Left forelimb (tissue), 1 donor: ENCODE measurements around the gene TMSB10.
"Not testable (repeated sequence)": the region's sequence is repeated elsewhere in the genome, so short reads cannot be mapped to it uniquely, and the experiment has no call there.

Experiments
- DNase-seq: peaks from one replicate; pipeline ENCODE4 v3.0.0-alpha.2; 2018; ENCODE audit warnings: low spot score

The TMSB10 gene

DNA sequence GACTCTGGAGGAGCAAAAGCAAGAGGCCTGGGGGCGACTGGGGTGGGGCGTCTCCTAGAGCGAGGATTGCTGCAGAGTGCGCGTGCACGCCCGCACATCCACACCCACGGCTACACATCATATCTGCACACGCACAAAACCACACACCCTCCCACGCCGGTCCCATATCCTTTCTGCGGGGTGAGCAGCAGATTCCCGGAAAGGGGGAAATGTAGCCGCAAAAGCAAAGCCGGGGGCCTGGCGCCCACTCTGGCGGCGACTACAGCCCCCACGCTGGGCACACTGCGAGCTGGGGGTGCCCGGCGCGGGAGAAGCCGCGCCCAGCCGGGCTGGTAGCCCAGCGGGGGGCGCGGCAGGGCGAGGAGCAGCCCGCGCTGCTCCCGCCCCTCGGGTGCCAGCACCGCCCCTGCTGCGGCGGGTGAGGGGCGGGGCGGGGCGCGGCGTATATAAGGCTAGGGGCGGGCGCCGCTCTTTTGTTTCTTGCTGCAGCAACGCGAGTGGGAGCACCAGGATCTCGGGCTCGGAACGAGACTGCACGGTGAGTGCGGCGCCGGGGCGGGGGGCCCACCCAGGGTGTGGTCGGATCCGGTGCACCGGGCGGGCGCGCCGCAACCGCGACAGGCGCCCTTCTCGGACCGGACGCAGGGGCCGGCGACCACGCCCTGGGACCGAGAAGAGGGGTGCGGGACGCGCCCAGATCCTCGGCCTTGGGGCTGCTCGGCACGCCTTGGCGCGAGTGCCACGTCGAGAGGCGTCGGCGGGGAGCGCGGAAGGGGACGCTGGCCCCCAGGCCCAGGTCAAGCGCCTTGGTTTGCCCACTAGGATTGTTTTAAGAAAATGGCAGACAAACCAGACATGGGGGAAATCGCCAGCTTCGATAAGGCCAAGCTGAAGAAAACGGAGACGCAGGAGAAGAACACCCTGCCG, at the start of gene TMSB10:
Gene TMSB10, plus strand, starts transcription at position 476 of the 927 bp plus-strand sequence.
- DNase-seq = peak; percentile 95

DNA sequence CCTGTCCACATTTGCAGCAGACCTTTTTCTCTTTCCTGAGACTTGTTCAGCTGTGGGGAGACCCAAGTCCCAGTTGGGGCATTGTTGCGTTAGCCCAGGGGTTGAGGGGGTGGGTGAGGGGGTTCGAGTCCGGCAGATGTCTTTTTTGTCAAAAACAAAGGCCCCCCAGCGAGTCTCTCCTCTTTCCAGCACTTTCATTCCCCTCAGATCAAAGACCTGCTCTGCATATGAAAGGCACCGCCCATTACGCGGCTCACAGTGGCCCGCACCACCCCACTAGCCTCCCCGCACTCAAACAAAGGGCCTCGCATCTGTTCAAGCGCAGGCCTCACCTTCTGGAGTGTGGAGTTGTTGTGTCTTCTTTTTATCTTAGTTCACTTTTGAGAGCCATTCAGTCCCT, 49.7 kb upstream of the TMSB10 start:
- DNase-seq = no peak

DNA sequence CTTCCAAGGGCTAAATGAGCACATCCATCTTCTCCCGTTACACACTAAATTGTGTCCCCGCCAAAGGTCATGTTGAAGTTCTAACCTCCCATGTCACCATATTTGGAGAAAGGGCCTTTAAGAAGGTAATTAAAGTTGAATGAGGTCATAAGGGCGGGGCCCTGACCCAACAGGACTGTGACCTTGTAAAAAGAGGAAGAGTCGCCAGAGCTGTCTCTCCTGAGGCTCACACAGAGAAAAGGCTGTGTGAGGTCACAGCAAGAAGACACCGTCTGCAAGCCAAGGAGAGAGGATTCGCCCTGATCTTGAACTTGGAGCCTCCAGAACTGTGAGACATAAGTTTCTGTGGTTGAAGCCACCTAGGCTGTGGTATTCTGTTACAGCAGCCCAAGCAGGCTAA, 48.7 kb upstream of the TMSB10 start:
- DNase-seq = no peak

DNA sequence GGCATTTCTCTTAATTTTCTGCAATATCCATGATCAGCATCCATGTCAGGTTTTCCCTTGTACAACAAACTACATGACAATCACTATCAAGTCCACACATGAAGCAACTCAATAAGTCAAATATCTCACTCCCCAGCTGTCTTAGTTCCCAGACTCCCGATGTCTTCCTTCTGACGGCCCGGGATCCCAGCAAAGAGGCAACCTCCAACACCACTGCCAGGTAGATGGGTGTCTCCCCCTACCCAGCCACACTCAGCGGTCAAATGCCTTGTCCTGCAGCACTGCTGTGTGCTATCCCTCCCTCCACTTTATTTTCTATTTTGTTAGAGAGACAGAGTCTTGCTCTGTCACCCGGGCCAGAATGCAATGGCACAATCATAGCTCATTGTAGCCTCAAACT, 47.9 kb upstream of the TMSB10 start:
- no peak for DNase-seq

DNA sequence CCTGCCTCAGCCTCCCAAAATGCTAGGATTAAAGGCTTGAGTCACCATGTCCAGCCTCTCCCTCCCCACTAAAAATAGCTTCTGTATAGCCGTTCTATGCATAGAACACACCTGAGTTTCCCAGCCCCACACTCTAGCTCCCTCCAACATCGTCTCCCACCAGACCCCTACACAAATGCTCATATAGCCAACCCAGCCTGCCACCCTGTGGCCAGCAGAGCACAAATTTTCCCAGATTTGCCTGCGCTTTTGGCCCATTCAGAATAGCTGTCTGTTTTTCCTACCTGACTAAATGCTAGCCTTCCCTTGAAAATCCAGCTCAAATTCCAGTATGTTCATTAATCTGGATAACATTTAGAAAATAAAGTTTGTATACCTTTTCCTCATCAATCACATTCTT, 47.3 kb upstream of the TMSB10 start:
- DNase-seq = no peak

DNA sequence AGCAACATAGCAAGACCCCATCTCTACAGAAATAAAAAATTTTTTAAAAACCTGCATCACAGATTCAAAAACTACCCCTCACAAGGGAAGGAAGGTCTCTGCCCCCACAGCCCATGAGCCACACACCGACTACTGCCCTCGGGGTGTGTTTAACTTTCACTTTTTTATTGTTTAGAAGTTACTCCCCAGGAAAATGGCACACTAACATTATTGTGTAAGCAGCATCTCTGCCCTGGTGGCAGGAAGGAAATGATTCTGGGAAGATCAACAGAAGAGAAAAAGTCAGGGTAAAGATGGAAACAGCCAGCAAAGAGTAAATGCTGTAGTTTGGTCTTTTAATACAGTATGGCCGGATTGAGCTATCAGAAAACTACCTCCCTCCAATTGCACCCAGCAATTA, 46.5 kb upstream of the TMSB10 start:
- DNase-seq = no peak

DNA sequence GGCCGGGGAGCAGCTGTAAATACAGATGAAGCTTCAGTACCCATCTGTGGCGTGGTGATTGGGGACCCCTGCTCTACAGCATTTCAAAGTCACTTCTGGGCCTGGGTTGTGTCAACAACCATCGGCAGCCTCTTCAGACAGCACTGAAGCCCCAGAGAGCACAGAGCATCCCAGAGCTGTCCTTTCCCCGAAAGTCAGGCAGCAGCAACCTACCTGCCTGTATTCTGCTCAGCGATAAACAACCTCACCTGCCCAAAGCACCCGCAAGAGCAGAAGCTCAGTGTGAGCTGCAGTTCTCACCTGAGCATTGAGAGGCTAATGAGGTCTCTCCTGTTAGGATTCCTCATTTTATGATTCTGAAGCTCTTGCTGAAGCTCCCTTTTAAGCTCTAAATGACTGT, 43.9 kb upstream of the TMSB10 start:
- DNase-seq = peak; percentile 30

DNA sequence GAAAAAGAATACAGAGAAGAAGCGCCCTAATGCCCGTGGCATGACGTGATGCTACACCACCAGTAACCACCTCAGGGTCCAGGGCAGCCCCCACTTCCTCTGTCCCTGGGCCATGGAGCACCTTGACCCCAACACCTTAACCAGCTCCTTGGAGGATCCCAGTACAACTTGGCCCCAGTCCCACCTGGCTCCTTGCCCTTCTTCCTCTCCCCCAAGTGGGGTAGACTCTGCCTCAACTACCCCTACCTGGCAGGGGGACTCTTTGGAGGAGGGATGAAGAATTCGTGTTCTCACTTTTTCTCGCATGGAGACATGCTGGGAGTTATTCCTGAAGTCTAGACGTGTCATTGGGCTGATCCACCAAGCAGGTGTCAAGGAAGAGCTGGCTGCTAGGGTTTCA, 43.5 kb upstream of the TMSB10 start:
- no peak for DNase-seq

DNA sequence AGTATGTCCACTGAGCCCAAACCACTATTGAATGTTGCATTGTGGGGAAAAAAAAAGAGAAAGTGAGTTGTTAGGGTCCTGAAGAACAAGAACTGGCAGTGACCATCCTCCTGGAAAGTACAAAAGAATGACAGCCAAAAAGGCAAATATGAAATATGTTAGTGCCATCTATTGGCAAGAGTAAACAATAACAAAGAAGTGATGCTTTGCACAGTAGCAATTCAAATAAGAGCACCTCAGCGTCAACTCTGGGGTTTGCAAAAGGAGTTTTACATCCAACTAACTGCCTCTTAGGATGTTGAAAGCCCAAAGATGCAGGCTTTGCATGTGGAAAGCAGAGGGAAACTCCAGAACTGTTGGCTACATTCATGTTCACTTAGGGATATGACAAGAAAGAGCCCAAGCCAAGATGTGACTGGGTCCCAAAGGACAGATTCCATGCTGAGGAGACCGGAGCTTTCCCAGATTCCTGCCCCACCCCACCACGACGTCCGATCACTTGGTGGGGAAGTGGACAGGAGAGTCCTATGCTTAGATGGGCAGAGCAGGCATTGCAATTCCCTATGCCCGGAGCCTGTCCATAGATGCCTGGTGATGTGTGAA, 40.2 kb upstream of the TMSB10 start:
- DNase-seq = no peak

DNA sequence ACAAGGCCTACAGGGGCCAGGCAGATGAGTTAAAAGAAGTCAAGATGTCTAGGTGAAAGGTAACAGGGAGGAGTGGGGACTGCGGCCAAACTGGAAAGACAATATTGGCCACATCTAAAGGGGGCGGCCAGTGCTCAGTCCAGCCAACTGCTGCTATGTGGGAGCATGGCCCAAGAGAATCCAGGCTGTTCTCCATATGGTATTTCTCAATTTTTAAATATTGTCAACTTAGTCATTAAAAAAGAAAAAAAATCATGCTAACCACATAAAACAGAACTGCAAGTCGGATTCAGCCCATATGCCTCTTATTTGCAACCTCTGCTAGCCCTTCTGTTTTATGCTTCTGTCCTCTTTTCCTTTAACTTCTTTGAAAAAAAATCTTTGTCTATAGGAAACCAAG, 39.3 kb upstream of the TMSB10 start:
- DNase-seq = no peak

DNA sequence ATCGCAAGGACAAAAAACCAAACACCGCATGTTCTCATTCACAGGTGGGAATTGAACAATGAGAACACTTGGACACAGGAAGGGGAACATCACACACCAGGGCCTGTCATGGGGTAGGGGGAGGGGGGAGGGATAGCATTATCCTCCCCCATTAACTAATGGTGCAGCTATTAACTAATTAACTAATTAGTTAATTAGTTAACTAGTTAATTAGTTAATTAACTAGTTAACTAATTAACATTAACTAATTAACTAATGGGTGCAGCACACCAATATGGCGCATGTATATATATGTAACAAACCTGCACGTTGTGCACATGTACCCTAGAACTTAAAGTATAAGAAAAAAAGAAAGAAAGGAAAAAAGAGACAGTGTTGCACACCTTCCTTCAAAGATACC, 37.1 kb upstream of the TMSB10 start:
- not testable (repeated sequence) for DNase-seq

DNA sequence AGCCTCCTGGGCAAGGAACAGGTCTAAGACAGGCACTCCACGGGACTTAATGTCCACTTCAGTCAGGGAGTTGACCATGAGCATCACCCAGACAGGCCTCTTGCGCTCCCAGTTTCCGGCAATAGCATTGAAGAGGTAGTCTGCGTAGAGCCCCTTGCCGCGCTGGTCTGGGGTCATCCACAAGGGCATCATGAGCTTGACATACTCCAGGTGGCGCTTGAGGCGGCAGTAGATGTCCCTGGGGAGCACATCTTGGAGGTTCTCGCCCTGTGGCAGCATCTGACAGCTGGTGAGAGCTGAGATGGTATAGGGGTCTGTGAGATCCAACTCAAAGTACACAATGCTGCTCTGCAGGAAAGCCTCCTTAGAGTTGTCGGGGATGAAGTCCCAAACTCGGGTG, 35.1 kb upstream of the TMSB10 start:
- peak; percentile 46 for DNase-seq

DNA sequence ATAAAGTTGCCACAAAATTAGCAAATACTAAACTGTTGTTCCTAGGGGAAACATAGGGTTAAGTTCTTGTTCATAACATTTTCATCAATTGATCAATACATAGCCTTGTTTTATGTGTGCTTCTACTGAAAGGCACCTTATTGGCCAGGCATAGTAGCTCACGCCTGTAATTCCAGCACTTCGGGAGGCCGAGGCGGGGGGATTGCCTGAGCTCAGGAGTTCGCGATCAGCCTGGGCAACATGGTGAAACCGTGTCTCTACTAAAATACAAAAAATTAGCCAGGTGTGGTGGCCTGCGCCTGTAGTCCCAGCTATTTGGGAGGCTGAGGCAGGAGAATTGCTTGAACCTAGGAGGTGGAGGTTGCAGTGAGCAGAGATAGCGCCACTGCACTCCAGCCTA, 32.8 kb upstream of the TMSB10 start:
- DNase-seq = not testable (repeated sequence)

DNA sequence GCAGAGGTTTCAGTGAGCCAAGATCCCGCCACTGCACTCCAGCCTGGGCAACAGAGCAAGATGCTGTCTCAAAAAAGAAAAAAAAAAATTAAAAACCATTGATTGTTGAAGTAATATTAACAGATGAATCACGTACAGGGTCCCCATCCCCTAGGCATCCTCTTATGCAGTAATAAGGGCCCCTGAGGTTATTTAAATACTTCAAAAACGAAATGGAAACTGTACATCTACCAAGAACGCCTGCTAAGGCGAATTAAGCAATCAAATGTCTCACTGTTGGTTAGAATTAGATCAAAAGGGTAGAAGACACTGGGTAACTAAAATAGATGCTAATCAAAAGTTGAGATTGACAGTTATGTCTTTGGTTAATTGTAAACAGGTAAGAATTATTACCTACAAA, 32.1 kb upstream of the TMSB10 start:
- DNase-seq = peak; percentile 6

DNA sequence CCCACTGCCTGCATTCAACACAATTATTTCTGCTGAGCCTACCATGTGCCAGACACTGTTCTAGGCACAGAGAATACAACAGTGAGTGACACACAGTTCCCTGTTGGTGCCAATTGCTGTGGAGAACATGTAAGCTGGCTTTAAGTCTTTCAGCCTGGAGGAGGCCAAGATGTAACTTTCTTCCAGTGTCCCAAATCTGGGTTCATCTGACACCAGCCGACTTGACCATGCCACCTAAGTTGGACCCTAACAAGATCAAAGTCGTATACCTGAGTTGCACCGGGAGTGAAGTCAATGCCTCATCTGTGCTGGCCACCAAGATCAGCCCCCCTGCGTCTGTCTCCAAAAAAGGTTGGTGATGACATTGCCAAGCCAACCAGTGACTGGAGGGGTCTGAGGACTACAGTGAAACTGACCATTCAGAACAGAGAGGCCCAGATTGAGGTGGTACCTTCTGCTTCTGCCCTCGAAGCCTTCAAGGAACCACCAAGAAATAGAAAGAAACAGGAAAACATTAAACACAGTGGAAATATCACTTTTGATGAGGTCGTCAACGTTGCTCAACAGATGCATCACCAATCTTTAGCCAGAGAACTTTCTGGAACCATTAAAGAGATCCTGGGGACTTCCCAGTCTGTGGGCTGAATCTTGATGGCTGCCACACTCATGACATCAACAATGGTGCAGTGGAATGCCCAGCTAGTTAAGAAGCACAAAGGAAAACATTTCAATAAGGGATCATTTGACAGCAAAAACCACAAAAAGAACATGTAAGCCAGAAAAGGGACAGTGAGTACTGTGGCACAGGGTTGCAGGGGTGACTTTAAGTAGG, 30.9 kb upstream of the TMSB10 start:
- peak; percentile 17 for DNase-seq

DNA sequence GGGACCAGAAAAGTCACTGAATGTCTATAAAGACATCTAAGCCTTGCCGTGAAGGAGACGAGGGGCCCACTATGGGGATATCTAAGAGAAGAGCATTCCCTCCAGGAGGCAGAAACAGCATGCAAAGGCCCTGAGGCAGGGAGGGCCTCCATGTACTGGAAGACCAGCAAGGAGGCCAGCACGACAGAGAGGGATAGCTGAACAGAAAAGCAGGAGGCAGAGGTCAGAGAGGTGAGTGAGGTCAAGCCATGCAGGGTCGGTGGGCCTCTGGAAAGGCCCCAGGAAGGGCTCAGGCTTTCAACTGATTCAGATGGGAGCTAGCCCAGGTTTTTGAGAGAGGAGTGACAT, 30.3 kb upstream of the TMSB10 start:
- DNase-seq = peak; percentile 6

DNA sequence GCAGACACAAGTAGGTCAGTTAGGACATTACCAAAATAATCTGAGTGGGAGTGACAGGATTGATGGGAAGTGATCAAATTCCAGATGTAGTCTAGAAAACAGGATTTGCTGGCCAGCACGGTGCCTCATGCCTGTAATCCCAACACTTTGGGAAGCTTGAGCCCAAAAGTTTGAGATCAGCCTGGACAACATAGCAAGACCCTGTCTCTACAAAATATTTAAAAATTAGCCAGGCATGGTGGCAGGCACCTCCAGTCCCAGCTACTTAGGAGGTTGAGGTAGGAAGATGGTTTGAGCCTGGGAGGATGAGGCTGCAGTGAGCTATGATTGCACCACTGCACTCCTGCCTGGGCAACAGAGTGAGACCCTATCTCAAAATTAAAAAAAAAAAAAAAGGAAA, 29.8 kb upstream of the TMSB10 start:
- DNase-seq = not testable (repeated sequence)

DNA sequence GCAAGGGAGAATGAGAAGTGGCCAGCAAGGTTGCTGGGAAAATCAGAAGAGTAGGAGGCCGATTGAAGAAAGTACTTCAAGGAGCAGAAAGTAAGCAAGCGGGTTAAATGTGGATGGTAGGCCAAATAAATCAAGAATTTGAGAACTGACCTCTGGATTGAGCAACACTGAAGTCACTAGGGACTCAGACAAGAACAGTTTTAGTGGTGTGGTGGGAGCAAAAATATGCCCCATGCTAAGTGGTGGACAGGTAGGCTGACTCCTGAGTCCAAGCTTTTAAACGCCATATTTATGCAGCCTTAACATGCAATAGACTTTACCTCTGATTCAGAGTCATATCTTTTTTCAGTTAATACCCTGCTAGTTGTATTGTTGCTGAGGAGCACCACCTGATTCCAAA, 29.1 kb upstream of the TMSB10 start:
- DNase-seq = peak; percentile 17

DNA sequence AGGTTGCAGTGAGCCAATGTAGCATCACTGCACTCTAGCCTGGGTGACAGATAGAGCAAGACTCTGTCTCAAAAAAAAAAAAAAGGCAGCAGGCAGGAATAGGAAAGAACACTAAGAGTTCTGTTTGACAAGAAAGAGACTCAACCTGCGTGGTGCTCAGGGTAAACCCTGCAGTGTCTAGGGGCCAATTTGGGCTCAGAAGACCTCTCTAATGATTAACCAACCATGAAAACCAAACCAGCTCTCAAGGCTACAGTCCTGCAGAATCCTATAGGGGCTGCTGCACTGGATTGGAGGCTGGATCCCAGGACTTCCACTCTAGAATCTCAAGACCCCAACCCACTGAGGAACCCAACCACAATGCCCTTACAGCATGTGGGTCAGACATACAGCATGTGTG, 27.0 kb upstream of the TMSB10 start:
- peak; percentile 40 for DNase-seq

DNA sequence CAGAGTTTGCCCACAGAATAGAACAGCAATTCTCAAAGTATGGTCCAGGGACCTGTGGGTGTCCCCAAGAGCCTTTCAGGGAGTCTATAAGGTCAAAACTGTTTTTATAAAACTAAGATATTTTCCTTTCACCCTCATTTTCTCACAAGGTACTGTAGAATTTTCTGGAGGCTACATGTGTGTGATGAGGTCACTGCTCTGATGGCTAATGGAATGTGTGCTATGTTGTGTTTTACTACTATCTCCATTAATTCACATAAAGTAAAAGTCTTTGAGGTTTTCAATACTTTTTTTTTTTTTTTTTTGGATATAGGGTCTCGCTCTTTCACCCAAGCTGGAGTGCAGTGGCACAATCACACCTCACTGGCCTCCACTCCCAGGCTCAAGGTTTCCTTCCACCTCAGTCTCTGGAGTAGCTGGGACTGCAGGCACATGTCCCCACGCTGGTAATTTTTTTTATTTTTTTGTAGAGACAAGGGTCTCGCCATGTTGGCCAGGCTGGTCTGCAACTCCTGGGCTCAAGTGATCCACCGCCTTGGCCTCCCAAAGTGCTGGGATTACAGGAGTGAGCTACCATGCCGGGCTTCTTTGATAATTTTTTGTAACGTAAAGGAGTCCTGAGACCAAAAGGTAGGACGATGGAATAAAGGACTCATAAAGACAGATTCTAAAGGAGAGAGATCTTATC, 26.4 kb upstream of the TMSB10 start:
- DNase-seq = peak; percentile 55

DNA sequence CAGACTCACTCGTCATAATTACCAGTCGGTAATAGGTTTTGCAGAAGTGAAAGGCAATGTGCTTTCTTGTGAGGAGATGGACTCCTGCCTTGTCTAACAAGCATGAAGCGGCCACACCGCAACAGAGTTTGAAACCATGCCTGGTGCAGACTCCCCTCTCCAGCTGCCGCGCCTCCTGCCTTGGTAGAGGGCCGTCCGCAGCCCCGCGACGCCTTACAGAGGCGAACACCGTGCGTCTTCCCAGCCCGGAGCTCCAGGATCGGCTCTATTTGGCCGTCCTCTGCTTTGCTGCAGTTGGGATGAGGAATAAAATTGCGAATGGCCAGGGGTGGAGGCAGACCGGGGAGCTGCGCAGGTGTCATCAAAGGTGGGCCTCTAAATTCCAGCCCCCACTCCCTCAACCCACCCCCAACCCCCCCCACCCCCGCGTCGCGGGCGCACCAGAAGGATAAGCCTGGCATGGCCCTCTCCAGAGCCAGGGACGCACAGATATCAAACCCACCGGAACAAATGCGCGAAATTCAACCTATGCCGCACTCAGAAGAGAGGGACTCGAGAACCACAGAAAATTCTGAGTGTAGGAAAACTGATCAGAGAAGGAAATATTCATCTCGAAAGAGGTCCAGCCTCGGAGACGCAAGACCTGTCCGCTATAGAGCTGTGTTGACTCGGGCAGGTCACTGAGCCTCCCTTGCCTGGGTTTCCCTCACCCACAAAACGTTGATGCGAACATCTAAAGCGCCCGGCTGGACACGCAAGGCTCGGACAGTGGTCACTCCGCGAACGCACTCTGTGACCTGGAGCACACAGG, 25.7 kb upstream of the TMSB10 start:
- DNase-seq = peak; percentile 64

DNA sequence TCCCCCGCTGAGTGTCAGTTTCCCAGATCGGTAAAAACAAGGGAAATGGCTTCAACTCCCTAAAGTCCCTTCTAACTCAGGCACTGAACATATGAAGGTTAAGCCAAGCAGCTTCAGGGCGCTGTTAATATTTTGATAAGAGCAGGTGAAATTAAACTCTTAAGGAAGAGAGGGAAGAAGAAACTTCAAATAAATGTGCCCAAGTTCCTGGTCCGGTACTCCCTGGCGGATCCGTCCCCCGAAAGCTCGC, 25.1 kb upstream of the TMSB10 start:
- DNase-seq = no peak
